GM21423 (cell line): ENCODE data around the gene TMEM232.
"Not testable (repeated sequence)": the region's sequence is repeated elsewhere in the genome, so short reads cannot be mapped to it uniquely, and the experiment has no call there.

ENCODE experiments used
- ATAC-seq: cut with Tn5 transposase; IDR thresholded peaks from one replicate; pipeline ENCODE4 v1.9.1; 2021; ENCODE audit warnings: mild to moderate bottlenecking, moderate library complexity; ENCODE audit not compliant: unreplicated experiment

Gene TMEM232

DNA sequence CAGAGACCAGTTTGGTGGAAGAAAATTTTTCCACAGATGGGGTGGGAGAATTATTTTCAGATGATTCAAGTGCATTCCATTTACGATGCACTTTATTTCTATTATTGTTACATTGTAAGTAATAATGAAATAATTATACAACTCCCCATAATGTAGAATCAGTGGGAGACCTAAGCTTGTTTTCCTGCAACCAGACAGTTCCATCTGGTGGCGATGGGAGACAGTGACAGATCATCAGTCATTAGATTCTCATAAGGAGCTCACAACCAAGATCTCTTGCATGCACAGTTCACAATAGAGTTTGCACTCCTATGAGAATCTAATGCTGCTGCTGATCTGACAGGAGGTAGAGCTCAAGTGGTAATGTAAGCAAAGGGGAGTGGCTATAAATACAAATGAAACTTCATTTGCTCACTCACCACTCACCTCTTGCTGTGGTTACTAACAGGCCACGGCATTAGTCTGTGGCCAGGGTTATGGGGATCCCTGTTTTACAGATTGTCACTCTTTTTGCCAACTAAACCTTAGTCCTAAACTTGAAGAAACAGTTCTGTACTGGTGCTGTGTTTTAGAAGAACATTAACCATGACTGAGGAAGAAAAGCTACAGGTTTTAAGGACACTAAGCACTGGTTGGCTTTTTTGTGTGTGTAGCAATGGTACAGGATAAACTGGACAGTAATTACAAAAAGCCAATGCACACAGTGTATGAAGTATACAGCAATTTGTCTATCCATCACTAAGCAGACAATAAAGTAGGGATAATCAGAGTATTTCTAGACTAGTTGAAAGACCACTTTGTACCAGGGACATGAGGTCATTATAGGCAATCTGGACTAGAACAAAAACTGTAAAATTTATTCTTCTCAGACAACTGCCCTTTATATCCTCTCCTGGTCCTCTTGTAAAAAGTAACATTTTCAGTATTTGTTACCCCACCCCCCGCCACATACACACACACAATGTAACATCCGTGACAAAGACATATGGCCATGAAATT is 9.9 kb downstream of the TMEM232 start:
- ATAC-seq: peak; percentile 58

GRCh38 chr5:110707260-110707844 is 19.1 kb downstream of the TMEM232 start:
- ATAC-seq: no peak

- ATAC-seq: no peak
Observed at GRCh38 chr5:110705349-110705748, 21.1 kb downstream of the TMEM232 start.

DNA sequence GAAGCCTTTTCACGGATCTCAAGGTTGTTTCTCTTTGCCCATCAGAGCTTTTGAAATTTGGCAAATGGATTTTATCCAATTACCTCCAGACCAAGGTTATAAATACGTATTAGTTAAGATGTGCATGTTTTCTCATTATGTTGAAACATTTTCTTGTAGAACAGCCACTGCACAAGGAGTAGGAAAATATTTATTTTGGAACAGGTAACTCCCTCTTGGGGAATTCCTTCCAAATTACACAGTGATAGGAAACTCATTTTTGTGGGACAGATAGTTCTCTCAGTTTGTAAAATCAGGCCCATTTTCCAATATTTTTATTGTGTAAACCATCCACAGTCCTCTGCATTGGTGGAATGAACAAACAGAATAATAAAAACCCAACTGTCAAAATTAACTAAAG is 23.0 kb downstream of the TMEM232 start:
- ATAC-seq: no peak

GRCh38 chr5:110702704-110703103 is 23.8 kb downstream of the TMEM232 start:
- no peak for ATAC-seq

GRCh38 chr5:110702300-110702699 is 24.2 kb downstream of the TMEM232 start:
- ATAC-seq: no peak

DNA sequence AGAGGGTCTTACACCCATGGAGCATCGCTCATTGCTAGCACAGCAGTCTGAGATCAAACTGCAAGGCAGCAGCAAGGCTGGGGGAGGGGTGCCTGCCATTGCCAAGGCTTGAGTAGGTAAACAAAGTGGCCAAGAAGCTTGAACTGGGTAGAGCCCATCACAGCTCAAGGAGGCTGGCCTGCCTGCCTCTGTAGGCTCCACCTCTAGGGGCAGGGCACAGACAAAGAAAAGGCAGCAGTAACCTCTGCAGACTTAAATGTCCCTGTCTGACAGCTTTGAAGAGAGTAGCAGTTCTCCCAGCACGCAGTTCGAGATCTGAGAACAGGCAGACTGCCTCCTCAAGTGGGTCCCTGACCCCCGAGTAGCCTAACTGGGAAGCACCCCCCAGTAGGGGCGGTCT is 33.8 kb downstream of the TMEM232 start:
- not testable (repeated sequence) for ATAC-seq

GRCh38 chr5:110690587-110690986 is 35.9 kb downstream of the TMEM232 start:
- ATAC-seq: not testable (repeated sequence)

- no peak for ATAC-seq
Observed at GRCh38 chr5:110687485-110687884, 39.0 kb downstream of the TMEM232 start.

DNA sequence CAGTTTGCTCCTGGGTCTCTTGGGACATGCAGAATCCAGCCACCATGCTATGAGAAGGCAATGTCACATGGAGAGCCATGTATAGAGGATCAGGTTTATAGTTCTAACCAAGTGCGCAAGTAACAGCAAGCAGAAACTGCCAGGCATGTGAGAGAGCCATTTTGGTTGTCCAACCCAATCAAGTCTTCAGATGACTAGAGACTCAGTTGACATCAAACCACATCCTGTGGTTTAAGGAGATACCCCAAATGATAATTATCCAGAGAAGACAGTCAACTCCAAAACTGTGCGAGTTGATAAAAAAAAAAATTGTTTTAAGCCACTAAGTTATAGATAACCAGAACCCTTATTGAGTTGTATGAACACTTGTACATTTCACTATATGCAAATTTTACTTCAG is 40.2 kb downstream of the TMEM232 start:
- no peak for ATAC-seq

DNA sequence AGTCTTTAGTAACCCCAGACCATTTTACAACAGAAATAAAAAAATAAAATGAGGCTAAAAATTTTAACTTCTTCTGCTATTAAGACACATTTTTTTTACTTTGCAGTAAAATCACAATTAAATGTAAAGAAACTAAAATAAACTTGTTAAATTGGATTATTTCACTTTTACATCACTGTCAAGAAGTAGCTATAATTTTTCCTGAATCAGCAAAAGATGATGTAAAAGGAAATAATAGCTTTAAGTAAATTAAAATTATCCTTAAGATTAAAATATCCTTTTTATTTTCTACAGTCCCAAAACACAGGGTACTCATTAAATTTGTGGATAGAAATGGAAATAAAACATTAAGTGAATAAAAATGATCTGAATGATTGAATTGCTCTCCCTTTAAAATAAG is 44.5 kb downstream of the TMEM232 start:
- no peak for ATAC-seq

DNA sequence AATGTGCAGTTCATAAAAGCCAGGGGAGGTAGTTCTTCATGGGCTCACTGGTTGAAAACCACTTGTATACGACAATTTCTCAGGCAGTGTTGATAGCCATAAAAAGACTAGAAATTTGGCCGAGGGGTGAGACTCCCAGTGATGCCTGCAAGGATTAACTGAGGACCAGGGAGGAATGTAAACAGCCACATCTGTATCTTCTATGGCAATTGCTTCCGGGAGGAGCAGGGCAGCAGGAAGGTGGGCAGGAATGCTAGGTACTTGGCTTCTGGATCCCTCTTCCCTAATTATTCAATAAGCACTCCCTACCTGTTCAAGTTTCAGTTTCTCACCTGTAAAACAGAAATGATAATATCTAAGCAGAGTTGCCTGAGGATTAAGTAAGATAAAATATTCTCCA is 45.4 kb downstream of the TMEM232 start:
- ATAC-seq: no peak

DNA sequence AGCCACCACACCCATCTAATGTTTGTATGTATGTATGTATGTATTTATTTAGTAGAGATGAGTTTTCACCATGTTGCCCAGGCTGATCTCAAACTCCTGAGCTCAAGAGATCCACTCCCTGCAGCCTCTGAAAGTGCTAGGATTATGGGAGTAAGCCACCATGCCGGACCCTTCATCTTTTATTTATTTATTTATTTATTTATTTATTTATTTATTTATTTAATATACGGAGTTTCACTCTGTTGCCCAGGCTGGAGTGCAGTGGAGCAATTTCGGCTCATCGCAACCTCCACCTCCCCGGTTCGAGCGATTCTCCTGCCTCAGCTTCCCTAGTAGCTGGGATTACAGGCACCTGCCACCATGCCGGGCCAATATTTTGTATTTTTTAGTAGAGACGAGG is 49.9 kb downstream of the TMEM232 start:
- not testable (repeated sequence) for ATAC-seq

- no peak for ATAC-seq
Observed at GRCh38 chr5:110665184-110665726, 61.2 kb downstream of the TMEM232 start.

GRCh38 chr5:110663525-110663924 is 62.9 kb downstream of the TMEM232 start:
- peak; percentile 83 for ATAC-seq

DNA sequence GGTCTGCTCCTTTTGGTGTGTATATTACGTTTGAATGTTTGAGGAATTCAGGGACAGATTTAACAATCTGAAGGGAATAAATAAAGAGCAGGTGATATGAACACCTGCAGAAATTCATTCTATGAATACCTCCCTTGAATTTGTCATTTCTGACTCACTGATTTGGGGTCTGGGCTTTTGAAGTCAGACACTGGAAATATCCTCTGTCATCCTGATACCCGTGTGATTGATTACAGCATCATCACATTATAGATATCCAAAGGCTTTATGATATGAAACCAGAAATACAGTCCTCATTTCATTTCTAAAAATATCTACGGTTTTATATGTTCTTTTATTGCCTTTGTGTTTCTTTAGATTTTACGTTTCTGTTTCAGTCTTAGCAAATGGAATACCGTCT is 68.5 kb downstream of the TMEM232 start:
- no peak for ATAC-seq

DNA sequence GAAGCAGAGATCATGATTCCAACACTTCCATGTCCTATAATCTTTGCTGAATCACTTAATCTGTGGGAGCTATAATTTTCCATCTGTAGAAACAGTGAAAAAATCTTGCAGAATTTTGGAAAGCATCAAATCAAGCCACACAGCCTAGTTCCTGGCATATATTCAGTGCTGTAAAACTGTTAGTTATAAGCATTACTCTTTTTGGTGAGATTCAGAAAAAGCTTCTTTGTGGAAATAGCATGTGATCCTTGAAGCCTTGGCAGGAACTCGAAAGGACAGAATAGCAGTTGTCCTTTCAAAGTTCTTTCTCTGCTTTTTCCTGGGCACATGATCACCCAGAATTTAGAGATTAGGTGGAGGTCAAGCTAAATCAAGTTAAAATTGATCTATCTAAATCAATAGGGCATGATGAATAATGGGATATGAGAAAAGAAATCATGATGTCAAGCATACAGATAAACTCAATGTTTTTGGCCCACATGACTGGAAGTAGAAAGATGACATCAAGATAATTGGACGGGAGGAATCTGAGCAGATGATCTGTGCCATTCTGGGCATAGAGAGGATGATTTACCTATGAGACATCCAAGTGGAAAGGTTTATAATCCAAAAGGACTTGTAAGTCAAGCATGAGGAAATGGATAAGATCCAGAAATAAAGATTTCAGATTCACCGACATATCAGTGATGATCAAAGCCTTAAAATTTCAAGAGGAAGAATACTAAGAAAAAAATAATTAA is 73.1 kb downstream of the TMEM232 start:
- ATAC-seq: no peak

DNA sequence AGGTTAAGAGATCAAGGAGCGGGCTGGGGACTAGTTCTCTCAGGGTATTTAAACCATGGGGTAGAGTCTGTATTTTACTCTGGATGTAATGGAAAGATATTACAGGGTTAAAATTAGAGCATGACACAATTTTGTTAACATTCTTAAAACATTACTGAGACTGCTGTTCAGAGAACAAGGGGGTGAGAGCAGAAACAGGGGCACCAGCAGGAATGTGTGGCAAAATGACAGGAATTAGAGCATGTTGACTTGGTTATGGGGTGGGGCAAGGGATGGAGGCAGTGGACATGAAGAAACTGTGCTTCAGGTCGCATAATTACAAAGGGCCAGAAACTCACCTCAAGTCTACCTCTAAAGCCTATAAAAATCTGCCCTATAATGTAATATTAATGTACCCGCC is 75.0 kb downstream of the TMEM232 start:
- no peak for ATAC-seq

DNA sequence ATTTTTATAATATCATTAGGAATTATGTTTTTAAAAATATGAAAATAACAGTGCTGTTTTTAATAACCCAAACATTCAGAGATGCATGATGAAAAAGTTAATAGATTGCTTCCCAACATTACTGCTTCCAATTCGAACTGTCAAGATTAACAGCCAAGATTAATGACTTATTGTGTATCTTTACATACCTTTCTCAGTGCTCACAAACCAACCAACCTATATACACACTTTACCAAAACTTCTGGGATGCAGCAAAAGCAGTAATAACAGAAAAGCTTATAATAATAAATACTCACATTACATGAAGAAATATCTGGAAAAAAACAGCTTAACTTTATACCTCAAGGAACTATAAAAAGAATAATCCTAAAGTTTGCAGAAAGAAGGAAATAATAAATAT is 82.1 kb downstream of the TMEM232 start:
- ATAC-seq: no peak

DNA sequence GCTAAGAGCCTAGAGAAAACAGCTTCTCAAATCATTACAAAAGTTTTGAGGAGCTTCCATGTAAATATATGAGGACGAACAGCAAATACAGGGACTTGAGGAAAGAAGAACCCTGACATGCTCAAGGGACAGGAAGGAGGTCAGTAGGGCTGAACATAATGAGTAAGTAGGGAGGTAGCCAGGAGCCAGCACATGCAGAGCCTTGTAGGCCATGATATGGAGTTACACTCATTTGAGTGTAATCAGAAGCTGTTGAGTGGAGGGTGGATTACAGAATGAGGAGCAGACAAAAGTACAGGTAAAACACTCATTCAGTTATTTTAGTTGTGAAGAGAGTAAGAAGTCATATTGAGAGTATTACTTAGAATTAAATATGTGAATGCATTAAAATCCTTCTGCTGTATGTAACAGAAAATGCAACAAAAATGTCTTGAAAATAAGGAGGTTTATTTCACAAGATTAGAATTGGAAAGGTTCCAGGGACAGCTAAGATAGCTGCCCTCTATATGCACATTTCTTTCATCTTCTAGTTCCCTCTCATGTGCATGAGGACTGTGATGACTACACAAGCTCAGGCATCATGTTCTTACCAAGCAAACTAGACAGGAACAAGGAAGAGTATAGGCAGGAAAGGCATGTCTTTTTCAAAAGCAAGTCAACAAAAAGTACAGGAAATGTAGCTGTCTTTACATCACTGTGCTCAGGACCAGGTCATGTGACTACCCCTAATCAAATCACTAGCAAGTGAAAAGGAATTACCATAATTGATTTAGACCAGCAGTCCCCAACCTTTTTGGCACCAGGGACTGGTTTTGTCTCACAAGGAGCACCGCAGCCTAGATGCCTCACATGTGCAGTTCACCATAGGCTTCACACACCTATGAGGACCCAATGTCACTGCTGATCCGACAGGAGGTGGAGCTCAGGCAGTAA is 87.2 kb downstream of the TMEM232 start:
- ATAC-seq: no peak
